Heart right ventricle (tissue), 16 donors: ENCODE measurements around the gene TAB2. TPM values are rescaled to one million over a fixed set of nuclear protein-coding genes. Genes with fewer than 3 reads are reported as not detected.

Experiments
- ATAC-seq, 8 donors: fragments of 200-7000 bp; cut with Tn5 transposase; one replicate each; pipeline ENCODE4 v1.9.1; 2020; ENCODE audit warnings: mild to moderate bottlenecking in 8 of 8, moderate library complexity in 8 of 8, moderate number of reproducible peaks in 1 of 8
- DNase-seq, 2 donors: peaks; one replicate each; pipeline ENCODE4 v3.0.0-alpha.2; 2020
- H3K27ac ChIP-seq, 10 donors: fragments of 200-600 bp; sonication (generic) in 2 of 10; one replicate each; pipeline versions ENCODE4 v1.5.0 to v1.8.0; 2020 to 2022; ENCODE audit warnings: mild to moderate bottlenecking in 3 of 10
- H3K27me3 ChIP-seq, 7 donors: fragments of 200-600 bp; one replicate each; pipeline ENCODE4 v1.8.0; 2021 to 2022; ENCODE audit warnings: mild to moderate bottlenecking in 2 of 7
- H3K36me3 ChIP-seq, 9 donors: fragments of 200-600 bp; sonication (generic) in 1 of 9; one replicate each; pipeline versions ENCODE4 v1.5.0 to v1.8.0; 2020 to 2022; ENCODE audit warnings: mild to moderate bottlenecking in 2 of 9
- H3K4me1 ChIP-seq, 9 donors: fragments of 200-600 bp; sonication (generic) in 1 of 9; one replicate each; pipeline versions ENCODE4 v1.5.0 to v1.8.0; 2020 to 2022; ENCODE audit warnings: mild to moderate bottlenecking in 4 of 9
- H3K4me3 ChIP-seq, 10 donors: fragments of 200-600 bp; sonication (generic) in 2 of 10; one replicate each; pipeline versions ENCODE4 v1.5.0 to v1.8.0; 2020 to 2022; ENCODE audit warnings: mild to moderate bottlenecking in 7 of 10, moderate library complexity in 2 of 10
- H3K9me3 ChIP-seq, 11 donors: fragments of 200-600 bp in 10 of 11; sonication (generic) in 2 of 11; one replicate each; pipeline versions ENCODE4 v1.5.0 to v1.8.0; 2013 to 2022; ENCODE audit warnings: mild to moderate bottlenecking in 2 of 11, control low read depth in 1 of 11, moderate library complexity in 1 of 11
- WGBS, 2 donors: extraction: QIAGEN DNeasy Blood & Tissue Kit; methylation state at CpG; one replicate each; pipeline ENCODE4 v1.1.7; 2013; ENCODE audit warnings: inconsistent platforms in 1 of 2; 5-methylcytosine and 5-hydroxymethylcytosine counted together
- intact Hi-C, 10 donors: fragments of 100-400 bp; cut with DNase I; formaldehyde crosslinking; loops; one replicate each; pipeline versions ENCODE4 v1.11.1 to v1.14.2; 2022
- polyA plus RNA-seq, 2 donors: library from polyadenylated mRNA; stranded (reverse); fragments of 200-250 nt; gene quantifications; one replicate each; pipeline ENCODE4 v1.2.3, GENCODE V29; 2013
- total RNA-seq, 10 donors: library from RNA; stranded (reverse); fragmentation: NEBNext Ultra II Directional in 3 of 10; extraction: Animal tissue kit (Norgen Biotek cat#: 25700) in 3 of 10; gene quantifications; one replicate each; pipeline versions ENCODE4 v1.2.1 to v1.2.4, GENCODE V29; 2021 to 2023
- TF ChIP-seq, protein P1 (sequence below), 9 donors: fragments of 200-600 bp; sonication (generic) in 2 of 9; IDR thresholded peaks; one replicate each; pipeline versions ENCODE4 v1.5.0 to v1.8.0; 2021 to 2022; ENCODE audit warnings: antibody characterized with exemption in 9 of 9, mild to moderate bottlenecking in 5 of 9, moderate library complexity in 1 of 9
- donor health status: Arrhythmogenic right ventricular cardiomyopathy.
- donor health status: ischemic (EF 13 %, LVEDD 7.1; RV severe dilation, severe dysfunction).
- donor health status: healthy with polysubstance abuse.
- donor health status: DM: no; HTN: yes; CAD: no.
- donor health status: DM: no; HTN: no; CAD: no.
- donor health status: ischemic (EF 25% LVEDD 6.9; RV normal size, moderate dysfunction).
- donor health status: ischemic (EF 25% LVEDD 5.7; RV mildly dilated, moderate dysfunction).
- donor health status: healthy.
- donor health status: DM: yes; HTN: yes; CAD: no.
- donor health status: Ischemic cardiomyopathy.
- donor health status: ischemic (EF 35%, LVEDD 5.7; RV mildly dilated, moderate dysfunction).
- donor health status: nonischemic (EF 11% LVEDD 7.7; RV severe dilation, severe dysfunction).
- donor health status: DM: yes; HTN: yes; CAD: no.
- donor health status: PGD.
- donor health status: ischemic (EF 29% LVEDD 5.4; RV normal size, mild dysfunction).
- donor health status: nonischemic (EF 23%, LVEDD 6.1; RV moderate dilation, normal function).

TAB2 gene
- total and polyA plus RNA-seq, 12 donors, result 13.6 to 72.5 (median 54.3) TPM

- Histone ChIP-seq H3K4me3 (no peak overlapping the region), H3K36me3 (peaks cover 0 to 29% (median 0%) of the 10 kb centered on the region in 9 donors), H3K27ac (no peak overlapping the region), H3K4me1 (peaks cover 23 to 59% (median 49%) of the 10 kb centered on the region in 9 donors), H3K9me3 (no peaks in the 10 kb centered on the region), H3K27me3 (peaks cover 0 to 24% (median 18%) of the 10 kb centered on the region in 7 donors)
- DNase-seq (no peak), ATAC-seq (no peak)
- intact Hi-C loops, result no loop called here
- TF ChIP-seq, protein P1, sequence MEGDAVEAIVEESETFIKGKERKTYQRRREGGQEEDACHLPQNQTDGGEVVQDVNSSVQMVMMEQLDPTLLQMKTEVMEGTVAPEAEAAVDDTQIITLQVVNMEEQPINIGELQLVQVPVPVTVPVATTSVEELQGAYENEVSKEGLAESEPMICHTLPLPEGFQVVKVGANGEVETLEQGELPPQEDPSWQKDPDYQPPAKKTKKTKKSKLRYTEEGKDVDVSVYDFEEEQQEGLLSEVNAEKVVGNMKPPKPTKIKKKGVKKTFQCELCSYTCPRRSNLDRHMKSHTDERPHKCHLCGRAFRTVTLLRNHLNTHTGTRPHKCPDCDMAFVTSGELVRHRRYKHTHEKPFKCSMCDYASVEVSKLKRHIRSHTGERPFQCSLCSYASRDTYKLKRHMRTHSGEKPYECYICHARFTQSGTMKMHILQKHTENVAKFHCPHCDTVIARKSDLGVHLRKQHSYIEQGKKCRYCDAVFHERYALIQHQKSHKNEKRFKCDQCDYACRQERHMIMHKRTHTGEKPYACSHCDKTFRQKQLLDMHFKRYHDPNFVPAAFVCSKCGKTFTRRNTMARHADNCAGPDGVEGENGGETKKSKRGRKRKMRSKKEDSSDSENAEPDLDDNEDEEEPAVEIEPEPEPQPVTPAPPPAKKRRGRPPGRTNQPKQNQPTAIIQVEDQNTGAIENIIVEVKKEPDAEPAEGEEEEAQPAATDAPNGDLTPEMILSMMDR (IDR thresholded peaks at IDR 0.05), result no peak
- 87 to 92% methylated on average over 49 of the region's 49 CpGs for WGBS, 2 donors
Observed at GRCh38 chr6:149456311-149457021, 139.0 kb downstream of the TAB2 start.

GRCh38 chr6:149457316-149457884, 139.9 kb downstream of the TAB2 start:
- Histone ChIP-seq H3K4me3 (no peak overlapping the region), H3K27me3 (peaks cover 0 to 27% (median 18%) of the 10 kb centered on the region in 7 donors), H3K9me3 (no peaks in the 10 kb centered on the region), H3K36me3 (peaks cover 0 to 29% (median 0%) of the 10 kb centered on the region in 9 donors), H3K4me1 (peaks cover 21 to 54% (median 43%) of the 10 kb centered on the region in 9 donors), H3K27ac (peak overlapping the region in 1 of 10 donors; percentile 23)
- DNase-seq (no peak), ATAC-seq (peak in 4 of 8 donors; percentile 2 to 12 (median 5))
- intact Hi-C loops, result no loop called here
- 23 to 29% methylated on average over 7 of the region's 7 CpGs for WGBS, 2 donors
- TF ChIP-seq, protein P1 (IDR thresholded peaks at IDR 0.05), result no peak

DNA sequence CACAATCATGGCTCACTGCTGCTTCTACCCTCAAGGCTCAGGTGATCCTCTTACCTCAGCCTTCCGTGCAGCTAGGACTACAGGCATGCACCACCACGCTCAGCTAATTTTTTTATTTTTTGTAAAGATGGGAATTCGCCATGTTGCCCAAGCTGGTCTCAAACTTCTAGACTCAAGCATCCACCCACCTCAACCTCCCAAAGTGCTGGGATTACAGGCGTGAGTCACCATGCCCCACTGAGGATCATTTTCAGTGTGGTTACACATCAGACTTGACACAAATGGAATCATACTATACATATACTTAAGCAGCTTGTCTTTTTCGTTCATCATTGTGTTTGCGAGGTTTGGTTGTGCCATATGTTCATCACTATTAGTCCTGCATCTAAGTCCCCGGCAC, 140.7 kb downstream of the TAB2 start:
- intact Hi-C loops, result no loop called here
- Histone ChIP-seq H3K36me3 (peaks cover 0 to 29% (median 0%) of the 10 kb centered on the region in 9 donors), H3K9me3 (no peaks in the 10 kb centered on the region), H3K4me1 (peaks cover 21 to 47% (median 38%) of the 10 kb centered on the region in 9 donors), H3K27ac (no peak overlapping the region), H3K4me3 (no peak overlapping the region), H3K27me3 (peaks cover 0 to 27% (median 19%) of the 10 kb centered on the region in 7 donors)
- ATAC-seq (no peak), DNase-seq (no peak)
- 93 to 94% methylated on average over 7 of the region's 7 CpGs for WGBS, 2 donors
- TF ChIP-seq, protein P1 (IDR thresholded peaks at IDR 0.05), result no peak

DNA sequence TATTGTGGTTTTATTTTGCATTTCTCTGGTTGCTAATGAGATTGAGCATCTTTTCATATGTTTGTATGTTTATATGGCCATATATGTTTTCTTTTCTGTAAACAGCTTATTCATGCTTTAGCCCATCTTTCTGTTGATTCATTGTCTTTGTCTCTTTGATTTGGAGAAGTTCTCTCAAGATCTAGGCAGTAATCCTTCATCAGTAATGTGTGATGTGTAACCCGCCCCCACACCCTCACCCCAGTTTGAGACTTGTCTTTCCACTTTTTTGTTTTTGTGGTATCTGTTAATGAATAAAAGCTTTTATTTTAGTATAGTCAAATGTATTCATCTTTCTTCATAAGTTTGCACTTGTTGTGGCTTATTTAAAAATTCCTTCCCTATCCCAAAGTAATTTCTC, 141.3 kb downstream of the TAB2 start:
- Histone ChIP-seq H3K36me3 (peaks cover 0 to 29% (median 0%) of the 10 kb centered on the region in 9 donors), H3K9me3 (no peaks in the 10 kb centered on the region), H3K27ac (no peak overlapping the region), H3K4me1 (peaks cover 14 to 41% (median 31%) of the 10 kb centered on the region in 9 donors), H3K27me3 (peaks cover 0 to 27% (median 19%) of the 10 kb centered on the region in 7 donors), H3K4me3 (no peak overlapping the region)
- intact Hi-C loops, result no loop called here
- DNase-seq (no peak), ATAC-seq (no peak)
- WGBS, 2 donors, result 96 to 97% methylated on average over 1 of the region's 1 CpG
- TF ChIP-seq, protein P1 (IDR thresholded peaks at IDR 0.05), result no peak
